ENCODE data around the gene PICALM.
"Not testable (repeated sequence)": the region's sequence is repeated elsewhere in the genome, so short reads cannot be mapped to it uniquely, and the experiment has no call there.

Gene PICALM

GRCh38 chr11:86099874-86100273 lies 31.0 kb upstream of the PICALM start:
- TF ChIP-seq CTCF (IDR thresholded peaks at IDR 0.05; ENCODE audit: insufficient read depth, low read depth, low read length, missing control alignments): no peak
- DNase-seq (ENCODE audit: low read depth): no peak

DNA sequence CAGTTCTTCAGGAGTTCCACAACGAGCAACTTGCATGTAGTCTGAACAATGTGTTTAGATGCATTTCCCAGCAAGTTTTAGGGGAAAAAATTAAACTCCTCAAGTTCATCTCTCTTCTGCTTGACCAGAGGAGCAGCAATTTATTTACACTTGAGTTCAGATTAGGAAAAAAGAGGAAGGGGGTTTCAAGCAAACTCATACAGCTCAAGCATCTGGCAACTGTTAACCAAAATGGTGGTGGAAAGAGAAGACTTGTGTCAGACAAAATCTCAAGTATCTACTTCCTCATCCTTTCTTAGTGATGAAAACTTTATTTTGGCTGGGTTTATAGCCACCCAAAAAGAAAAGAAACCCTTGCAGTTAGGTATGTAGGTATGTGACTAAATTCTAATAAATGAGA lies 29.1 kb upstream of the PICALM start:
- no peak for TF ChIP-seq CTCF (IDR thresholded peaks at IDR 0.05; ENCODE audit: insufficient read depth, low read depth, low read length, missing control alignments)
- H3K4me3 ChIP-seq (ENCODE audit: low read depth, low read length): no peak overlapping the region
- no peak for DNase-seq (ENCODE audit: low read depth)

More at GRCh38 chr11:86099874-86100273, 31.0 kb upstream of the PICALM start:
- no peak overlapping the region for H3K4me3 ChIP-seq (ENCODE audit: low read depth, low read length)

- no peak overlapping the region for H3K4me3 ChIP-seq (ENCODE audit: low read depth, low read length)
- no peak for TF ChIP-seq CTCF (IDR thresholded peaks at IDR 0.05; ENCODE audit: insufficient read depth, low read depth, low read length, missing control alignments)
- DNase-seq (ENCODE audit: low read depth): no peak
Measured at GRCh38 chr11:86091566-86091965, 22.7 kb upstream of the PICALM start.

- no peak overlapping the region for H3K4me3 ChIP-seq (ENCODE audit: low read depth, low read length)
- no peak for DNase-seq (ENCODE audit: low read depth)
- TF ChIP-seq CTCF (IDR thresholded peaks at IDR 0.05; ENCODE audit: insufficient read depth, low read depth, low read length, missing control alignments): no peak
Measured at GRCh38 chr11:86091086-86091485, 22.2 kb upstream of the PICALM start.

DNA sequence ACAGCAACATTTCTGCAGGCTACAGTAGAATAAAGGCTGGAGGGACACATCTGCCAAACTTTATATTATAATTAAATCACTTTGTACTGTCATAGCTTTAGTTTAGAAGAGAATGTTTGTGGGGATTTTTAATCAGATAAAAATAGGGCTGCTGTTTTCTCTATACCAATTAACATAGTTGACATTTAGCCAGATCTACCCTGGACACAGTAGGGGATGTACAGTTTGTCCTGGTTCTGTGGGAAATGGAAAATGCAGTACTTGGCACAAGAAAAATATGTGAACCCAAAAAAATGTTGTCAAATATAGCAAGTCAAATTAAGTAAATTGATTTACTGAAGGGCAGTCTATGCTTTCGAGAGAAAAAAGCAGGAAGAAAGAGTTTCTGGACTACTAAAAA lies 20.8 kb upstream of the PICALM start:
- DNase-seq (ENCODE audit: low read depth): no peak
- H3K4me3 ChIP-seq (ENCODE audit: low read depth, low read length): no peak overlapping the region
- TF ChIP-seq CTCF (IDR thresholded peaks at IDR 0.05; ENCODE audit: insufficient read depth, low read depth, low read length, missing control alignments): no peak

GRCh38 chr11:86087688-86088087 lies 18.8 kb upstream of the PICALM start:
- not testable (repeated sequence) for H3K4me3 ChIP-seq (ENCODE audit: low read depth, low read length); DNase-seq (ENCODE audit: low read depth)

- no peak for DNase-seq (ENCODE audit: low read depth)
- no peak for TF ChIP-seq CTCF (IDR thresholded peaks at IDR 0.05; ENCODE audit: insufficient read depth, low read depth, low read length, missing control alignments)
- no peak overlapping the region for H3K4me3 ChIP-seq (ENCODE audit: low read depth, low read length)
Measured at GRCh38 chr11:86087256-86087655, 18.4 kb upstream of the PICALM start.
